H9 (cell line): ENCODE data around the gene TGM5. TPM values are rescaled to one million over a fixed set of nuclear protein-coding genes. Genes with fewer than 3 reads are reported as not detected.

ENCODE experiments used
- DNase-seq: peaks from one replicate; pipeline ENCODE4 v3.0.0-alpha.2; 2017
- H2AFZ ChIP-seq: one replicate; pipeline ENCODE4 v1.6.1; 2013; ENCODE audit warnings: mild to moderate bottlenecking, low read length, control low read depth, moderate library complexity
- H2AK5ac ChIP-seq: 2 replicates; pipeline ENCODE4 v1.6.1; 2013; ENCODE audit warnings: low read length, control low read depth, mixed read lengths; ENCODE audit not compliant: insufficient read length
- H2BK120ac ChIP-seq: one replicate; pipeline ENCODE4 v1.6.1; 2013; ENCODE audit warnings: low read depth, mild to moderate bottlenecking, low read length, control low read depth, inconsistent platforms; ENCODE audit not compliant: poor library complexity, severe bottlenecking
- H2BK12ac ChIP-seq: 2 replicates; pipeline ENCODE4 v1.6.1; 2013; ENCODE audit warnings: low read length, control low read depth, mixed read lengths, low read depth; ENCODE audit not compliant: insufficient read length
- H2BK15ac ChIP-seq: 2 replicates; pipeline ENCODE4 v1.6.1; 2013; ENCODE audit warnings: low read depth, low read length, control low read depth
- H2BK20ac ChIP-seq: one replicate; pipeline ENCODE4 v1.6.1; 2013; ENCODE audit warnings: low read depth, mild to moderate bottlenecking, low read length, control low read depth, inconsistent platforms; ENCODE audit not compliant: poor library complexity, severe bottlenecking
- H2BK5ac ChIP-seq: 2 replicates; pipeline ENCODE4 v1.6.1; 2013; ENCODE audit warnings: low read length, control low read depth, mixed read lengths; ENCODE audit not compliant: insufficient read length
- H3K14ac ChIP-seq: 2 replicates; pipeline ENCODE4 v1.6.1; 2013; ENCODE audit warnings: low read length, control low read depth; ENCODE audit not compliant: insufficient read depth
- H3K18ac ChIP-seq: 2 replicates; pipeline ENCODE4 v1.6.1; 2013; ENCODE audit warnings: low read depth, mild to moderate bottlenecking, mixed read lengths, low read length, control low read depth; ENCODE audit not compliant: insufficient read length
- H3K23ac ChIP-seq: 2 replicates; pipeline ENCODE4 v1.6.1; 2013; ENCODE audit warnings: low read length, control low read depth, mixed read lengths, low read depth; ENCODE audit not compliant: insufficient read length
- H3K23me2 ChIP-seq: 2 replicates; pipeline ENCODE4 v1.6.1; 2013; ENCODE audit warnings: low read depth, mild to moderate bottlenecking, mixed read lengths, low read length, control low read depth; ENCODE audit not compliant: insufficient read length, poor library complexity, severe bottlenecking
- H3K27ac ChIP-seq: 2 replicates; pipeline ENCODE4 v1.5.1; 2013; ENCODE audit warnings: low read length, control low read depth, mixed read lengths, low read depth; ENCODE audit not compliant: insufficient read length
- H3K27me3 ChIP-seq: 2 replicates; pipeline ENCODE4 v1.6.1; 2013; ENCODE audit warnings: low read length, control low read depth, inconsistent platforms; ENCODE audit not compliant: insufficient read depth
- H3K4ac ChIP-seq: 2 replicates; pipeline ENCODE4 v1.6.1; 2013; ENCODE audit warnings: low read depth, mild to moderate bottlenecking, control low read depth, inconsistent platforms, low read length, moderate library complexity
- H3K4me1 ChIP-seq: 2 replicates; pipeline ENCODE4 v1.6.1; 2013; ENCODE audit warnings: low read length, control low read depth, inconsistent platforms; ENCODE audit not compliant: insufficient read depth
- H3K4me2 ChIP-seq: 2 replicates; pipeline ENCODE4 v1.6.1; 2013; ENCODE audit warnings: low read length, control low read depth, mixed read lengths; ENCODE audit not compliant: insufficient read length, insufficient read depth
- H3K56ac ChIP-seq: 2 replicates; pipeline ENCODE4 v1.6.1; 2013; ENCODE audit warnings: low read depth, mild to moderate bottlenecking, mixed read lengths, low read length, control low read depth; ENCODE audit not compliant: insufficient read length
- H3K79me1 ChIP-seq: 2 replicates; pipeline ENCODE4 v1.6.1; 2013; ENCODE audit warnings: low read depth, mild to moderate bottlenecking, moderate library complexity, low read length, control low read depth, inconsistent platforms; ENCODE audit not compliant: insufficient read depth, poor library complexity, severe bottlenecking
- H3K79me2 ChIP-seq: 2 replicates; pipeline ENCODE4 v1.6.1; 2013; ENCODE audit warnings: low read length, control low read depth, inconsistent platforms; ENCODE audit not compliant: insufficient read depth
- H3K9ac ChIP-seq: 2 replicates; pipeline ENCODE4 v1.6.1; 2013; ENCODE audit warnings: low read length, control low read depth, mixed read lengths; ENCODE audit not compliant: insufficient read length; ENCODE audit errors: extremely low read depth
- H3K9me3 ChIP-seq: one replicate; pipeline ENCODE4 v1.6.1; 2013; ENCODE audit warnings: low read depth, low read length, inconsistent platforms; ENCODE audit not compliant: control insufficient read depth
- H3T11ph ChIP-seq: one replicate; pipeline ENCODE4 v1.6.1; 2013; ENCODE audit warnings: mild to moderate bottlenecking, low read length, control low read depth, inconsistent platforms
- H4K20me1 ChIP-seq: one replicate; pipeline ENCODE4 v1.6.1; 2013; ENCODE audit not compliant: control insufficient read depth, insufficient read length, insufficient read depth
- H4K5ac ChIP-seq: 2 replicates; pipeline ENCODE4 v1.6.1; 2013; ENCODE audit warnings: low read depth, mild to moderate bottlenecking, mixed read lengths, low read length, control low read depth; ENCODE audit not compliant: insufficient read length
- H4K8ac ChIP-seq: replicated peaks from 2 replicates; pipeline ENCODE4 v1.6.1; 2013; ENCODE audit warnings: low read length, control low read depth, mixed read lengths, low read depth; ENCODE audit not compliant: insufficient read length
- H4K91ac ChIP-seq: 2 replicates; pipeline ENCODE4 v1.6.1; 2013; ENCODE audit warnings: low read depth, mild to moderate bottlenecking, moderate library complexity, mixed read lengths, low read length, control low read depth; ENCODE audit not compliant: insufficient read length
- H3K27ac Mint-ChIP-seq, 3 experiments: 2 replicates in 2 of 3; 3 replicates in 1 of 3; pipeline ENCODE4 v1.8.0; 2020 to 2021; ENCODE audit warnings: mixed read lengths in 3 of 3, mild to moderate bottlenecking in 1 of 3, moderate library complexity in 1 of 3
- H3K27me3 Mint-ChIP-seq: 2 replicates; pipeline ENCODE4 v1.8.0; 2021; ENCODE audit warnings: low read depth, mild to moderate bottlenecking, moderate library complexity, mixed read lengths
- H3K36me3 Mint-ChIP-seq, 3 experiments: 2 replicates in 2 of 3; 3 replicates in 1 of 3; pipeline ENCODE4 v1.8.0; 2020 to 2021; ENCODE audit warnings: low read depth in 3 of 3, mixed read lengths in 3 of 3; ENCODE audit not compliant: insufficient read depth in 1 of 3
- H3K4me1 Mint-ChIP-seq, 2 experiments: 2 replicates each; pipeline ENCODE4 v1.8.0; 2020; ENCODE audit warnings: mixed read lengths in 2 of 2
- H3K4me3 Mint-ChIP-seq, 2 experiments: 2 replicates in 1 of 2; 3 replicates in 1 of 2; pipeline ENCODE4 v1.8.0; 2020 to 2021; ENCODE audit warnings: mild to moderate bottlenecking in 2 of 2, mixed read lengths in 2 of 2, moderate library complexity in 1 of 2
- H3K9me3 Mint-ChIP-seq, 2 experiments: 2 replicates in 1 of 2; 3 replicates in 1 of 2; pipeline ENCODE4 v1.8.0; 2020; ENCODE audit warnings: mild to moderate bottlenecking in 2 of 2, mixed read lengths in 2 of 2, moderate library complexity in 1 of 2
- CTCF ChIP-seq: fragments of 200-600 bp; sonication (generic); conservative IDR thresholded peaks from 3 replicates; pipeline ENCODE4 v1.8.0; 2021; ENCODE audit warnings: antibody characterized with exemption, mild to moderate bottlenecking
- WGBS: extraction: QIAGEN DNeasy Blood & Tissue Kit; methylation state at CpG from one replicate; pipeline ENCODE4 v1.1.7; 2013; ENCODE audit warnings: missing lambda C conversion rate, low lambda C conversion rate, mixed read lengths; ENCODE audit not compliant: insufficient read length; ENCODE audit errors: extremely low coverage; 5-methylcytosine and 5-hydroxymethylcytosine counted together
- total RNA-seq: library from RNA; stranded (reverse); gene quantifications from 2 replicates; pipeline ENCODE4 v1.2.1, GENCODE V29; 2021

The TGM5 gene
- total RNA-seq, 1 experiment from 2014 or later, result not detected

GRCh38 chr15:43238671-43239131, 28.0 kb downstream of the TGM5 start:
- Mint-ChIP-seq H3K27ac (no peak overlapping the region), H3K9me3 (no peaks in the 10 kb centered on the region; a peak in 1 of 5 replicates), H3K4me1 (0 out of 4 replicates have a peak, but pooled peaks cover 0 to 2% of the 10 kb centered on the region in 2 experiments), H3K27me3 (peaks cover 12% of the 10 kb centered on the region), H3K36me3 (no peaks in the 10 kb centered on the region), H3K4me3 (no peak overlapping the region)
- Histone ChIP-seq H3K23me2 (no peaks in the 10 kb centered on the region), H3T11ph (no peak overlapping the region), H2BK120ac (no peak overlapping the region), H2AFZ (no peak overlapping the region), H4K20me1 (no peaks in the 10 kb centered on the region), H2BK5ac (no peak overlapping the region), H3K23ac (no peak overlapping the region), H4K91ac (no peak overlapping the region), H3K79me2 (no peaks in the 10 kb centered on the region), H4K5ac (no peak overlapping the region), H4K8ac (no peak overlapping the region), H3K56ac (no peak overlapping the region), H3K4me1 (no peaks in the 10 kb centered on the region), H3K27ac (no peak overlapping the region), H3K18ac (no peak overlapping the region), H3K9ac (no peak overlapping the region), H3K4ac (no peak overlapping the region), H3K27me3 (no peaks in the 10 kb centered on the region), H3K9me3 (no peaks in the 10 kb centered on the region), H3K4me2 (no peak overlapping the region), H3K79me1 (no peaks in the 10 kb centered on the region), H2AK5ac (no peak overlapping the region), H2BK20ac (no peak overlapping the region), H2BK12ac (no peak overlapping the region), H3K14ac (no peak overlapping the region), H2BK15ac (no peak overlapping the region)
- WGBS, result no CpG with 5 or more reads among the region's 10 CpGs
- no peak for TF ChIP-seq CTCF
- DNase-seq, result no peak
